Endothelial cell of umbilical vein (primary cell): ENCODE results near the gene SDC1. TPM values are rescaled to one million over a fixed set of nuclear protein-coding genes. Genes with fewer than 3 reads are reported as not detected.

Source experiments
- BruUV-seq: library from RNA; stranded (reverse); fragments of 400-500 nt; replicated peaks from 2 replicates; lab custom pipeline; 2021; lab: Mats Ljungman, UMichigan
- CTCF ChIA-PET: fragments of 300-600, 350-600 bp; sonication (Branson Sonifier 250); formaldehyde crosslinking; loops from one replicate; lab custom pipeline; 2021; ENCODE audit warnings: antibody characterized with exemption, inconsistent platforms; lab: Charles Lee
- POLR2A ChIA-PET: fragments of 300-600, 350-600 bp; sonication (Branson Sonifier 250); formaldehyde crosslinking; loops from one replicate; lab custom pipeline; 2021; ENCODE audit warnings: antibody characterized with exemption, inconsistent platforms; lab: Charles Lee
- DNase-seq: peaks from one replicate; pipeline ENCODE4 v3.0.0-alpha.2; 2011; ENCODE audit warnings: low read depth, low spot score
- FAIRE-seq: peaks from 2 replicates; lab custom pipeline; 2011; peaks lifted over from hg19 to GRCh38; lab: Jason Lieb, UNC
- H2AFZ ChIP-seq: 2 replicates; pipeline ENCODE4 v1.6.0; 2012; ENCODE audit warnings: low read depth, low read length, control low read depth, inconsistent platforms
- H3K27ac ChIP-seq: 2 replicates; pipeline ENCODE4 v1.5.1; 2011; ENCODE audit warnings: low read depth, mild to moderate bottlenecking, control low read depth, low read length, moderate library complexity; ENCODE audit not compliant: insufficient read depth
- H3K27me3 ChIP-seq, 2 experiments: 2 replicates each; pipeline versions ENCODE4 v1.6.0 to v1.6.1; 2011; ENCODE audit warnings: low read length in 2 of 2, mixed read lengths in 1 of 2; ENCODE audit not compliant: control insufficient read depth in 2 of 2, insufficient read depth in 2 of 2
- H3K36me3 ChIP-seq, 2 experiments: 2 replicates in 1 of 2; 3 replicates in 1 of 2; pipeline ENCODE4 v1.5.1; 2011; ENCODE audit warnings: low read length in 2 of 2, mild to moderate bottlenecking in 1 of 2, moderate library complexity in 1 of 2; ENCODE audit not compliant: control insufficient read depth in 2 of 2, insufficient read depth in 2 of 2; ENCODE audit errors: extremely low read depth in 1 of 2
- H3K4me1 ChIP-seq: 3 replicates; pipeline ENCODE4 v1.5.1; 2011; ENCODE audit warnings: mild to moderate bottlenecking, low read length; ENCODE audit not compliant: control insufficient read depth, insufficient read depth; ENCODE audit errors: extremely low read depth
- H3K4me2 ChIP-seq: 2 replicates; pipeline ENCODE4 v1.6.1; 2011; ENCODE audit warnings: low read length, control low read depth, mixed read lengths; ENCODE audit not compliant: insufficient read depth
- H3K4me3 ChIP-seq, 3 experiments: fragments of 200-600 bp in 1 of 3; sonication (generic), shearing (Covaris generic) in 1 of 3; replicated peaks in 1 of 3; 2 replicates each; pipeline ENCODE4 v1.5.1; 2011 to 2016; ENCODE audit warnings: control low read depth in 3 of 3, low read length in 3 of 3, mild to moderate bottlenecking in 2 of 3, inconsistent platforms in 1 of 3, low read depth in 1 of 3, moderate library complexity in 1 of 3; ENCODE audit not compliant: insufficient read depth in 1 of 3
- H3K79me2 ChIP-seq: 2 replicates; pipeline ENCODE4 v1.6.0; 2012; ENCODE audit warnings: low read length, inconsistent platforms; ENCODE audit not compliant: control insufficient read depth, insufficient read depth
- H3K9ac ChIP-seq: replicated peaks from 2 replicates; pipeline ENCODE3; 2011; ENCODE audit warnings: low read length, control low read depth; ENCODE audit not compliant: insufficient read depth; ENCODE audit errors: extremely low read depth
- H3K9me1 ChIP-seq: replicated peaks from 3 replicates; pipeline ENCODE4 v1.6.0; 2011; ENCODE audit warnings: mild to moderate bottlenecking, low read length; ENCODE audit not compliant: control insufficient read depth, insufficient read depth; ENCODE audit errors: extremely low read depth
- H3K9me3 ChIP-seq: replicated peaks from 2 replicates; pipeline ENCODE4 v1.5.1; 2012; ENCODE audit warnings: low read length, inconsistent platforms; ENCODE audit not compliant: control insufficient read depth, insufficient read depth
- H4K20me1 ChIP-seq: replicated peaks from 2 replicates; pipeline ENCODE3; 2011; ENCODE audit warnings: mild to moderate bottlenecking, low read length; ENCODE audit not compliant: control insufficient read depth, insufficient read depth; ENCODE audit errors: extremely low read depth
- EZH2 ChIP-seq: IDR thresholded peaks from 2 replicates; pipeline ENCODE4 v1.6.1; 2012; ENCODE audit warnings: borderline replicate concordance, low read depth, mild to moderate bottlenecking, moderate library complexity, low read length, inconsistent platforms; ENCODE audit not compliant: severe bottlenecking
- FOS ChIP-seq: IDR thresholded peaks from 2 replicates; pipeline ENCODE4 v1.6.1; 2011; ENCODE audit warnings: mild to moderate bottlenecking, low read length, moderate library complexity, borderline replicate concordance; ENCODE audit not compliant: insufficient read depth
- GATA2 ChIP-seq: IDR thresholded peaks from 2 replicates; pipeline ENCODE4 v1.7.0; 2011; ENCODE audit warnings: low read depth, mild to moderate bottlenecking, moderate library complexity, mixed read lengths, low read length; ENCODE audit not compliant: insufficient read length, insufficient read depth
- JUN ChIP-seq: IDR thresholded peaks from 2 replicates; pipeline ENCODE4 v1.6.1; 2011; ENCODE audit warnings: borderline replicate concordance, low read depth; ENCODE audit not compliant: insufficient read length, insufficient read depth
- MYC ChIP-seq: IDR thresholded peaks from one replicate; pipeline ENCODE4 v1.6.1; 2011; ENCODE audit warnings: mild to moderate bottlenecking, low read depth, low read length
- POLR2A ChIP-seq: IDR thresholded peaks from 2 replicates; pipeline ENCODE4 v1.6.1; 2012; ENCODE audit warnings: low read depth, mild to moderate bottlenecking, control low read depth, low read length
- POLR2AphosphoS5 ChIP-seq: IDR thresholded peaks from 2 replicates; pipeline ENCODE4 v1.6.1; 2012; ENCODE audit warnings: low read depth, mild to moderate bottlenecking, control low read depth, low read length, moderate library complexity; ENCODE audit not compliant: insufficient read depth
- dilution Hi-C: fragments of 300-500 bp; cut with MboI; formaldehyde crosslinking; loops from one replicate; pipeline ENCODE4 v1.15.0; 2019; ENCODE audit warnings: low sequenced_read_pairs; ENCODE audit not compliant: extremely low pct_ligation_motif_present
- intact Hi-C: fragments of 100-400 bp; cut with micrococcal nuclease; formaldehyde crosslinking; loops from one replicate; pipeline ENCODE4 v1.10.0; 2022
- polyA plus RNA-seq, 4 experiments: library from polyadenylated mRNA; depleted of rRNA in 3 of 4; stranded (reverse) in 3 of 4; unstranded in 1 of 4; fragments of >200 nt; gene quantifications; 2 replicates each; pipeline versions ENCODE4 v1.2.1 to v1.2.3, GENCODE V29; 2011 to 2012; ENCODE audit warnings: missing spikeins in 1 of 4
- total RNA-seq: library from RNA; stranded (reverse); gene quantifications from 2 replicates; pipeline ENCODE4 v1.2.3, GENCODE V29; 2021
- TF ChIP-seq, protein P1 (sequence below): IDR thresholded peaks from 2 replicates; pipeline ENCODE4 v1.6.1; 2011; ENCODE audit not compliant: insufficient read depth, insufficient read length
- TF ChIP-seq, protein P2 (sequence below), 2 donors: IDR thresholded peaks; 1 replicate in 1 of 2; 2 replicates in 1 of 2; pipeline ENCODE4 v1.5.1; 2011; ENCODE audit warnings: low read length in 2 of 2, mild to moderate bottlenecking in 2 of 2, moderate library complexity in 2 of 2, control low read depth in 1 of 2, inconsistent platforms in 1 of 2, low read depth in 1 of 2; ENCODE audit not compliant: insufficient read depth in 1 of 2; ENCODE audit errors: extremely low read depth in 1 of 2

Gene SDC1
- total and polyA plus RNA-seq, 2 donors (not counting 3 experiments of a cell fraction or from before 2014, with no cell fraction given) = 3.2 to 4.0 TPM

DNA sequence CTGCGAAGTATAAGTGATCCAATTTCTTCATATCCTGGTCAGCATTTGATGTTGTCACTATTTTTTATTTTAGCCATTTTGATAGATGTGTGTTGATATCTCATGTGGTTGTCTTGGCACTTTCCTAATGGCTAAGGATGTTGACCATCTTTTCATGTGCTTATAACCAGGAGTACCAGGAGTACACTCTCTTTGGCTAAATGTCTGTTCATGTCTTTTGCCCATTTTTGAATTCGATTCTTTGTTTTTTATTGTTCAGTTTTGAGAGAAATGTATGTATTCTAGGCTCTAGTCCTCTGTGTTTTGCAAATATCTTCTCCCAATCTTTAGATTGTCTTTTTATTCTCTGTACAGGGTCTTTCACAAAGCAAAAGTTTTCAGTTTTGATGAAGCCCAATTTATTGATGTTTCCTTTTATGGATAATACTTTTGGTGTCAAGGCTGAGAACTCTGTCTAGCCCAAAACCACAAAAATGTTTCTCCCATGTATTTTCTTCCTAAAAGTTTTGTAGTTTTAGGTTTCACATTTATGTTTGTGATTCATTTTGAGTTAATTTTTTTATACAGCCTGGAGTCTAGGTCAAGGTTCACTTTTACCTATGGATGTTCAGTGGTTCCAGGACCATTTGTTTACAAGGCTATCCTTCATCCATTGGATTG, 65.4 kb downstream of the SDC1 start:
- intact Hi-C loops = no loop called here

DNA sequence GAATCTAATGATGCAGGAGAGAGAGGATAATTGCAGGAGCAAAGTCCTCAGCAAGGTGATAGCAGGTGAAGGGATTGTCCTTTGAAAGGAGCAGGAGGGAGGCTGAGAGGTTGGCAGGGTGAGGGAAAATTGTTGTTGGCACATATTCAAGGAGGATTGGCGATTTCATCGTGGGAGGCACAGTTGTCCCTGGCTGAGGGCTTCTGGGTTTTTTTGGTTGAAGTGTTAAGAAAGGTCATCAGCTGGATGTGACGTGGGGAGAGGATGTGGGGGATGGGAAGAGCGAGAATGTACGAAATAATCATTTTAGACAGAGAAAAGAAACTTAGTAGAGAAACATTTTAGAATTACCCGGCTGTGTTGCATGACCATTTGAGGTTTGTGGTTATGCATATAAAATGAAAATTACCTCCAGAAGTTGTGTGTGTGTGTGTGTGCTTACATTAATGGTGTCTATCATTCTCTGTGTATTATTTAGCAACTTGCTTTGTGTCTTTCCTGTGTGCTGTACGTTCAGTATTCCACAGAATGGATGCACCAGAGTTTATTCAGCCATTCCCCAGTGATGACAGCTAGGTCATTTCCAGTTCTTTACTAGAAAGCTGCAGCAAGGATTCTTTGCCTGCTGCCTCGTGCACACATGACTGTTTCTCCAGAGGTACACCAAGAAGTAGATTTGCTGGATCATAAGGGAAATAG, 67.6 kb downstream of the SDC1 start:
- Histone ChIP-seq H3K27ac (no peak overlapping the region), H3K27me3 (peaks cover 6 to 9% of the 10 kb centered on the region in 2 experiments), H3K9me3 (no peaks in the 10 kb centered on the region), H2AFZ (no peak overlapping the region), H3K4me2 (no peak overlapping the region), H3K4me3 (no peak overlapping the region), H3K4me1 (no peaks in the 10 kb centered on the region), H3K9me1 (no peaks in the 10 kb centered on the region), H4K20me1 (no peaks in the 10 kb centered on the region), H3K36me3 (no peaks in the 10 kb centered on the region), H3K79me2 (no peaks in the 10 kb centered on the region), H3K9ac (no peak overlapping the region)
- BruUV-seq = no TSS peak
- FAIRE-seq (no peak), DNase-seq (no peak)
- POLR2A ChIA-PET = no interaction called here
- dilution Hi-C loops (no loop called here), intact Hi-C loops (no loop called here)
- CTCF ChIA-PET = no interaction called here
- no peak for TF ChIP-seq FOS
- TF ChIP-seq MYC = no peak
- TF ChIP-seq, protein P1, sequence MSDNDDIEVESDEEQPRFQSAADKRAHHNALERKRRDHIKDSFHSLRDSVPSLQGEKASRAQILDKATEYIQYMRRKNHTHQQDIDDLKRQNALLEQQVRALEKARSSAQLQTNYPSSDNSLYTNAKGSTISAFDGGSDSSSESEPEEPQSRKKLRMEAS = no peak
- no peak for TF ChIP-seq POLR2AphosphoS5
- TF ChIP-seq GATA2 = no peak
- TF ChIP-seq EZH2 = no peak
- TF ChIP-seq POLR2A = no peak
- TF ChIP-seq, protein P2, sequence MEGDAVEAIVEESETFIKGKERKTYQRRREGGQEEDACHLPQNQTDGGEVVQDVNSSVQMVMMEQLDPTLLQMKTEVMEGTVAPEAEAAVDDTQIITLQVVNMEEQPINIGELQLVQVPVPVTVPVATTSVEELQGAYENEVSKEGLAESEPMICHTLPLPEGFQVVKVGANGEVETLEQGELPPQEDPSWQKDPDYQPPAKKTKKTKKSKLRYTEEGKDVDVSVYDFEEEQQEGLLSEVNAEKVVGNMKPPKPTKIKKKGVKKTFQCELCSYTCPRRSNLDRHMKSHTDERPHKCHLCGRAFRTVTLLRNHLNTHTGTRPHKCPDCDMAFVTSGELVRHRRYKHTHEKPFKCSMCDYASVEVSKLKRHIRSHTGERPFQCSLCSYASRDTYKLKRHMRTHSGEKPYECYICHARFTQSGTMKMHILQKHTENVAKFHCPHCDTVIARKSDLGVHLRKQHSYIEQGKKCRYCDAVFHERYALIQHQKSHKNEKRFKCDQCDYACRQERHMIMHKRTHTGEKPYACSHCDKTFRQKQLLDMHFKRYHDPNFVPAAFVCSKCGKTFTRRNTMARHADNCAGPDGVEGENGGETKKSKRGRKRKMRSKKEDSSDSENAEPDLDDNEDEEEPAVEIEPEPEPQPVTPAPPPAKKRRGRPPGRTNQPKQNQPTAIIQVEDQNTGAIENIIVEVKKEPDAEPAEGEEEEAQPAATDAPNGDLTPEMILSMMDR (IDR thresholded peaks at IDR 0.05; ENCODE audit: extremely low read depth in 1 of 2, insufficient read depth in 1 of 2, low read depth in 1 of 2, low read length in 2 of 2) = no peak
- no peak for TF ChIP-seq JUN

More for the DNA sequence above, 65.4 kb downstream of the SDC1 start:
- Histone ChIP-seq H3K4me2 (no peak overlapping the region), H3K27ac (no peak overlapping the region), H2AFZ (no peak overlapping the region), H4K20me1 (no peaks in the 10 kb centered on the region), H3K9me1 (no peaks in the 10 kb centered on the region), H3K36me3 (no peaks in the 10 kb centered on the region), H3K9ac (no peak overlapping the region), H3K4me1 (no peaks in the 10 kb centered on the region), H3K9me3 (no peaks in the 10 kb centered on the region), H3K4me3 (no peak overlapping the region), H3K27me3 (peaks cover 6 to 9% of the 10 kb centered on the region in 2 experiments), H3K79me2 (no peaks in the 10 kb centered on the region)
- CTCF ChIA-PET = no interaction called here
- POLR2A ChIA-PET = no interaction called here
- DNase-seq = no peak
- no TSS peak for BruUV-seq
- dilution Hi-C loops = no loop called here
- no peak for FAIRE-seq
- no peak for TF ChIP-seq FOS
